Activated gamma-delta T cell (primary cell): ENCODE results near the gene RPP40.
"Not testable (repeated sequence)": the region's sequence is repeated elsewhere in the genome, so short reads cannot be mapped to it uniquely, and the experiment has no call there.

Experiments
- DNase-seq: peaks from one replicate; lab custom pipeline; 2025; lab: John Stamatoyannopoulos, UW
- total RNA-seq, 2 donors: gene quantifications; one replicate each; lab custom pipeline; 2026; lab: John Stamatoyannopoulos, UW

Gene RPP40, protein sequence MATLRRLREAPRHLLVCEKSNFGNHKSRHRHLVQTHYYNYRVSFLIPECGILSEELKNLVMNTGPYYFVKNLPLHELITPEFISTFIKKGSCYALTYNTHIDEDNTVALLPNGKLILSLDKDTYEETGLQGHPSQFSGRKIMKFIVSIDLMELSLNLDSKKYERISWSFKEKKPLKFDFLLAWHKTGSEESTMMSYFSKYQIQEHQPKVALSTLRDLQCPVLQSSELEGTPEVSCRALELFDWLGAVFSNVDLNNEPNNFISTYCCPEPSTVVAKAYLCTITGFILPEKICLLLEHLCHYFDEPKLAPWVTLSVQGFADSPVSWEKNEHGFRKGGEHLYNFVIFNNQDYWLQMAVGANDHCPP
- 2.8 to 4.0 reads per million in 2 donors for total RNA-seq

DNA sequence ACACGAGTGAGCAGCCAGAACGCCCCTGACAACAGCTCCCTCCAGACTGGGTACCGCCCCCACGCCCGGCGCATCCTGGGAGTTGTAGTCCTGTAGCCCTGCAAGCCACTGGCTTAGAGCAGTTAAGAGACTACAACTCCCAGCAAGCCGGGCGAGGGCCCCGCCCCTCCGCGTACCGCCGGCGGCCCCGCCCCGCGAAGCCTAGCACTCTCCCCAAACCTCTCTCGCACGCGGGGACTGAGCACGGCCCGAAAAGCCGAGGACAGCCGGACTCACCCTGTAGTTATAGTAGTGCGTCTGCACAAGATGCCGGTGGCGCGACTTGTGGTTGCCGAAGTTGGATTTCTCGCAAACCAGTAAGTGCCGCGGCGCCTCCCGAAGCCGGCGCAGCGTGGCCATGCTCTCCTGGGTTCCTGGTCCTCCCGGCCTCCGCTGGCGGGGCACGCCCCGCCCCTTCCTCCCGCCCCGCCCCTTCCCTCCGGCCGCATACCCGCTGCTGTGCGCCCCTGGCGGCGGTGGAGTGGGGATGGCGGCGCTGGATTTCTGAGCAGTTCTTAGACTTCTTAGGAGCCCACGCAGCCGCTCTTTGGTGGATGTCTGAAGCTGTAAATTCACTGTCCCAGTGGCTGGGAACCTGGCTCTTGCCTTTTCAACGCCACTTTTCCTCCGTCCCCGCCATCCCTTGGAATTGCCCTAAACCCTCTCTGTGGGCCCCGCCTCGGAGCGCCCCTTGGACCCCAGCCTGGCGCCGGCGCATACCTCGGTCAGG lies at the start of gene RPP40:
RPP40 (minus strand) TSS at position 434 of the 769 bp plus-strand sequence; CDS start at position 399, 35 bp downstream.
- peak; percentile 94 for DNase-seq

DNA sequence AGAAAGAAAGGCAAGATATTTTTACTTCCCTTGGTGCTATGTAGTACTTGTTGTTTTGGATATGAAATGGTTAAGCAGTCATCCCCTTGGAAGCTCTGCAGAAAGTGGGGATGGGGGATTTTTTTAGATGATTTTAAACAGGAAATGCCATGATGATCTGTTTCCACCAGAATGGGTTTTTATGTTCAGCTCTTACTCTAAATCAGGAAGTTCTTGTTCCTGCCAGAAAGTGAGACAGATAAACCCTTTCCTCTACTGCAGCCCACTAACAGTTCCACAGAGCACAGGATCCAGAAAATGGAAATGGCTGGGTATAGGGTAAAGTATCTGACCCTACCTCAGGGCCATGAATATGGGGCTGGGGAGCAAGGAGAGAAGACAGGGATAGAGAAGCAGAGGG lies 49.2 kb upstream of the RPP40 start:
- no peak for DNase-seq

DNA sequence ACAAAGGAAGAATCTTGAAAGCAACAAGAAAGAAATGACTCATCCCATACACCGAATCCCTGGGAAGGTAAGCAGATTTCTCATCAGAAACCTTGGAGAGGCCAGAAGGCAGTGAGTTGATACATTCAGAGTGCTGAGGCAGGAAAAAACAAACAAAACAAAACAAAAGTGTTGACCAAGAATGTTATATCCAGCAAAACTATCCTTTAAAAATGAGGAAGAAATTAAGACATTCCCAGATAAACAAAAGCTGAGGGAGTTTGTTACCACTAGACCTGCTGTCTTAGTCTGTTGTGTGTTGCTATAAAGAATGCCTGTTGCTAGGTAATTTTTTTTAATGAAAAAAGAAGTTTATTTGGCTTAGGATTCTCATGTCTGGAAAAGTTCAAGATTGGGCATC lies 47.6 kb upstream of the RPP40 start:
- no peak for DNase-seq

DNA sequence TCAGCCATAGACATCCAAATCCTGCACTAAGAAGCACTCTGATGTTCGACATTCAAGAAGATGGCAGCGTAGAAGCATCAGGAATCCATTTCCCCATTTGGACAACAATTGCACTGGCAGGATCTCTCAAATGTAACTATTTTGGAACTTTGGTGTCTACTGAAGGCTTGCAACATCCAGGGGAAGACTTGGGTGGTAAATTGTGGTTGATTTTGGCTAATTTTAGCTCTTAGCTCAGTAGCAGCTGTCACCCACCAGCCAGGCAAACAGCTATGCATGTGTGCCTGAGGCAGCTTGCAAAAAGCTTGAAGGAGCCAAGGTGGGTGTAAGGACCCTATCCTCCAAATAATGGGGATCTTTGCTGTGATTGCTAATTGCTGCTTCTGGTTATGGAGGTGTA lies 46.2 kb upstream of the RPP40 start:
- no peak for DNase-seq

DNA sequence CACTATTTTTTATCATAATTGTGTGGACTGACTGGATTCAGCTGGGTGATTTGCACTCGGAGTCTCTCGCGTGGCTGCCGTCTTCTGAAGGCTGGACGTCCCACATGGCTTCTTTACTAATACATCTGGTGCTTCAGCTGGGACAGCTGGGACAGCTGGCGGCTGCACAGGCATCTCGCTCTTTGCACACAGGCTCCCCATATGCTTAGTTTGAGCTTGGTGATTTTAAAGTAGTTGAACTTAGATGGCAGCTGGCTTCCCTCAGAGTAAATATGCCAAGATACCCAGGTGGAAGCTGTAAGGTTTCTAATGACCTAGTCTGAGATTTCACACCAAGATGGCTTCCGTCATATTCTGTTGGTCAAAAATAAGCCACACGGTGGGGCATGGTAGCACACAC lies 42.6 kb upstream of the RPP40 start:
- DNase-seq, result no peak

DNA sequence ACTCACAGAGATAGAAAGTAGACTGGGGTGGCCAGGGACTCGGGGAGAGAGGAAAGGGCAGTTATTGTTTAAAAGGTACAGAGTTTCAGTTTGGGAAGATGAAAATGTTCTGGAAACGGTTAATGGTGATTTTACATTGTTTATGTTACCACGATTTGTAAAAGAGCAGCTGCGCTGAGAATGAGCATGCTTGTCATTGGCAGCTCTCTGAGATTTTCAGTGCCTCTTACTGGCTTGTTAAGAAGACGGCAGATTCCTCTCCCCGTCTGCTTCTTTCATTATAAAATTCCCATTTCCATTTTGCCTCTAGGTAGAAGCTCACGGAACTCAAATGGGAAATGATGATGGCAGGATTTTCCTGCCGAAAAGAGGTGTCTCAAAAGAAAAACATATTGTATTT lies 41.6 kb upstream of the RPP40 start:
- no peak for DNase-seq

DNA sequence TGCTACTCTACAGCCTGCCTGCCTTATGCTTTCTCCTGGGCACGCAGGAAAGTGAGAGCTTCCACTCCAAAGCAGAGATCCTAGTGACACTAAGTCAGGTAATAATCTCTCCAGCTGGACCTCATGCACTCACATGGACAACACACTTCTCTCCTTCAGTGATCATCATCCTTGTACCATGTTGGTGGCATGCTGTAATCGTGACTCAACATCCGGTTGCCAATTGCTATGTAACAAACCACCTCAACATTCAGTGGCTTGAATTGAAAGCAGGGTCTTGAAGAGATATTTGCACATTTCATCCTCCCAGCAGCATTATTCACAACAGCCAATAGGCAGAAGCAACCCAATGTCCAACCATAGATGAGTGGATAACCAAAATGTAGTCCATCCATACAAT lies 41.0 kb upstream of the RPP40 start:
- DNase-seq, result no peak

DNA sequence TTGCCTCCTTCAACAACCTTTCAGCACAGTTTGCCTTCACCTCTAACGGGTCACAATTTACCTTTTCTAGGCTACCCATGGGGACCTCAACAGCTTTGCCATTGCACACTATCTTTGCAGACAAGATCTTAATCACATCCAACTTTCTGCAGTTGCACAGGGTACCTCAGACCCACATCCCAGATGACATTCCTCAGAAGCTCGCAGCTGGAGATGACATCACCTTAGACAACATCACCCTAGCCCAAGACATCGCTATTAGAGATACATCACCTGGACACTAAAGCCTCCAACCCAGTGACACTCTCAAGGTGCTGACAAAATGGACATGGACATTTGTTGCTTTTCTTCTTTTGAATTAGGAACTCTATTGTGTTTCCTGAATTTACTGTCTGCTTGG lies 38.6 kb upstream of the RPP40 start:
- DNase-seq, result no peak

DNA sequence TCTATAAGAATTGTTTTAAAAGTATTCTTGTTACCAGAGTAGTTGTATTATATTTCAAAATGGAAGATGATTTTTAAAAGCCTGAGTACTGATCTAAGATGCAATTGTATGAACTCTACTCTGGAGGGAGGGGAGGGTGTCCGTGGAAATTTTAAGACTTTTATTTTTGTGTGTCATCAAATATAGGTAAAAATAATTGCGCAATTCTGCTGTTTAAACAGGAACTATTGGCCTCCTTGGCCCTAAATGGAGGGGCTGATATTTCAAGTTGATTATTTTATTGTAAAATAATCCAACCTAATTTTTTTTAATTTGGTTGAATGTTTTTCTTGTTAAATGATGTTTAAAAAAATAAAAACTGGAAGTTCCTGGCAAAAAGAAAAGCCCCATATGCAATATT lies 38.1 kb upstream of the RPP40 start:
- no peak for DNase-seq

DNA sequence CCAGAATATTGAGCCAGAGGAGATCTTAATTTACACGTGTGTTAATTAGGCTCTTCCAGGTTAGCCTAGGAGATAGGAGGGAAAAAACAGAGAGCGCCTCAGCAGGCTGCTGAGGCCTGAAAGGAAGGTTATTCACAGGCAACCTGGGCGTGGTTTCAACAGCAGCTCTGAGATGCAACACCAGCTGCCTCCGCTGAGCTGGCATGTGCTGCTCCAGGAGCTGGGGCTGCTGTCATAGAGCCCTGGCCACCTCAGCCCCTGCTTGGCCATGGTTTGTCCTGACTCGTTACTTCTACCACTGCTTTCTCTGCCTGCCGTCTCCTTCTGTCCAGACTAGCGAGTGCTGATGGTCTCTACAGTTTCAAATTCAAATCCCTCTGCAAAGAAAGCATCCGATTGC lies 32.4 kb upstream of the RPP40 start:
- DNase-seq, result no peak

DNA sequence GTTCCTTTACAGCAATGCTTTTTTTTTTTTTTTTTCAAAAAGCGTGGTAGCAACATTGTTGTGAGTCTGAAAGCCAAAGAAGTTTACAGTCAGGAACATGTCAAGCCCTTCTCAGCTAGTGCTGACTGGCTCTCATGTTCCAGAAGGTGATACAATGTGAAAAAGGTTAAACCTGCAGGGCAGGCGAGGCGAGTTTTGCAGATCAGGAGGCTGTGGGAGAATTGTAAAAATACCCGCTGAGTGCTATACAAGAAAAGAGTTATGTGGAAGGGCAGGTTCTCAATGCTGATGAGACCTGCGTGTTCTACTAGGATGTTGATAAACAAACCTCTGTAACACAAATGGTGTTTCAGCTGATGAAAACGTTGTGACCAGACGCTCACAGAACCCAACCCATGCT lies 30.9 kb upstream of the RPP40 start:
- no peak for DNase-seq

DNA sequence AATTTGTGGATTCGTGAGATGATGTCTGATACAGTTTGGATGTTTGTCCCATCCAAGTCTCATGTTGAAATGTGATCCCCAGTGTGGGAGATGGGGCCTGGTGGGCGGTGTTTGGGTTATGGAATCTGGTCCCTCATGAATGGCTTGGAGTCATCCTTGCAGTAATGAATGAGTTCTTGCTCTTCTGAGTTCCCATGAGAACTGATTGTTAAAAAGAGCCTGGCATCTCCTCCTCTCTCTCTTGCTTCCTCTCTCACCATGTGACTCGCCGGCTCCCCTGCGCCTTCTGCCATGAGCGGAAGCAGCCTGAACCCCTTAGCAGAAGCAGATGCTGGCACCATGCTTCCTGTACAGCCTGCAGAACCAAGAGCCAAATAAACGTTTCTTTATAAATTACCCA lies 30.5 kb upstream of the RPP40 start:
- no peak for DNase-seq

DNA sequence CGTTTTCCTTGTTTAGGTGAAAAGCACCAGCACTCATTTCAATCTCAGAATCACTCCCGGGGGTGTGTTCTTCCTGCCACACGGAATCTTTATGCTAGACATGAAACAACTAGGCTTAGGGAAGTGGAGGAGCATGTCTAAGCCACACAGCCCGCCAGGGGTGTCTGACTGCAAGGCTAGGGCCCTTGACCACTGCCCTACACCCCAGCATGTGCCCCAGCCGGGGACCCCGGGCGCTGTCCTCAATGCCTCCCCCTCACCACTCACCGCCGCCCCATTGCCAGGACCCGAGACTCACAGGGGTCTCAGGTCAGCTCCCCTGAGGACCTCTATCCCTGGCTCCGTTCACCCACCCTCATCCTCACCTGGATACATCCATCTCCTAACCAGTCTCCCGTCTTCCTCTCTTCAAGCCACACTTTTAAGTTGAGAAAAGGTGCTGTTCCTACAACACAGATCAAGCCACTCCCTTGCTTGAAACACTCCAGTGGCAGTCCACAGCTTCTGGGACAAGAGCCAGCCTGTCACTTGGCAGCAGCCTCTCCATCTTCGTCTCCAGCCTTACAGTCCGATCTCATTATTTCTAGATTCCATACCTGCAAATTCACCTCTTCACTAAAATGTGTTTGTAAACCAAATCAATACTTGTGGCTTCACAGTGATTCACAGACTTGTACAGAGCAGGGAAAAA lies 29.5 kb upstream of the RPP40 start:
- not testable (repeated sequence) for DNase-seq

DNA sequence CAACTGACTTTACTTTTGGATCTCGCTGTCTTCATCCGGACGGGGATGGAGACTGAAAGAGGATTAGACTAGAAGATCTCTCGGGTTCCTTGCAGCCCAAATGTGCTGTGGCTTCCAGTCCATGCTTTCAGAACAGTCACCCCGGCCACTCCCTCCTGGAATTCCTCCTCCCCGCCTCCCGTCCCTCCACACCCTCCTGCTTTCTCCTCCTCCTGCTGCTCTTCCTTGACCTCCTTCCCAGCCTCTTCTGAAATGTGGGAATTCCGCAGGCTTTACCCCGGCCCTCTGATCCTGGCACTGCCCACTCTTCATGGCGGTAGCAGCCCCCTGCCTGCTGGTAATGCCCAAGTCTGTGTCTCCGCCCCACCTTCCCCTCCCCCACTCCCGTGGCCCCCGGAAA lies 28.9 kb upstream of the RPP40 start:
- DNase-seq, result not testable (repeated sequence)

DNA sequence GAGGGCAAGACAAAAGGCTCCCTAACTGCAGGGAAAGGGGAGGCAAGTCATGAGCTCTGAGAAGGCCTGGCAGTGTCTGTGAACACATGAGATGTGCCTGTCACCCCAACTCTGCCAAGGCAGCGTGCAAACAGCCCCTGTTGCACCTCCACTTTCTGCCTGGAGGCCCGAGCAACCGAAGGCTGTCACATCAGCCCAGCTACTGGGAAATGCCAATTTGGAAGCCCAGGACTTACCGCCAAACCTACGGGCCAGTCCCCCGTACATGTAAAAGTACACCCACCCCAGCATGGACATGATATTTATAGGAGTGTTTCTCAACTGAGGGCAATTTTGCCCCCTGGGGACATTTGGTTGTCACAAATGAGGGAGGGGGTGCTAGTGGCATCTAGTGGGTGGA lies 27.3 kb upstream of the RPP40 start:
- no peak for DNase-seq

DNA sequence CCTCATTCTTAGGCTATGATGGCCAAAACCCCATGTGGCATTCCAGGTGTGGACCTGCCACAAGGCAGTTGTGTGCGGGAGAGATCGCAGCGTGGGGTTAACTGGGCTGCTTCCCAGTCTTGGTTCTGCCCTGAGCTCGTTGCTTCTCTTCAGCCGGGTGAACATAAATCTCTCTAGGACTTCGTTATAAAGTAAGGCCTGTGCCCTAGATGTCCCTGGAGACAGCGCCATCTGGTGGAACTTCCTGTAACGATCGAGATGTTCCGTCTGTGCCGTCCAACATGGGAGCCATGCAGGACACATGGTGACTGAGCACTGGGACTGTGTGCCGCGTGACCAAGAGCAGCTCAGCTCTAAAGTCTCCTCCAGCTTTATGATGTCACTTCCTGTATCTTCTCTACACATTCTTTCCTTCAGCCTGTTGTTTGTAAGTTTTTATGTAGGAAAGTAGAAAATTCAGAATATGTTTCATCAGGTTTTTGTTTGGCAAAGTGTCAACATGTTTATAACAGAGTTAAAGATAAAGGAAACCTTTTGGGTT lies 26.8 kb upstream of the RPP40 start:
- no peak for DNase-seq

DNA sequence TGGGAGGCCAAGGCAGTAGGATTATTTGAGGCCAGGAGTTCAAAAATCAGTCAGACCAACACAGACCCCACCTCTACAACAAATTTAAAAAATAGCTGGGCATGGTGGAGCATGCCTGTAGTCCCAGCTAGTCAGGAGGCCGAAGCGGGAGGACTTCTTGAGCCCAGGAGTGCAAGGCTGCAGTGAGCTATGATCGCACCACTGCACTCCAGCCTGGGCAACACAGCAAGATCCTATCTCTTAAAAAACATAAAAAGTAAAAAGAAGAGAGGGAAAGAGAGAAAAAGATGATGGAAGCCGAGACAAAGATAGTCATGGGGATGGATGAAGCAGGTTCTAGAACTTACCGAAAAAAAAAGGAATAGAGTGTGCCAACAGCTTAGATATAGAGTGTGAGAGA lies 25.8 kb upstream of the RPP40 start:
- no peak for DNase-seq

DNA sequence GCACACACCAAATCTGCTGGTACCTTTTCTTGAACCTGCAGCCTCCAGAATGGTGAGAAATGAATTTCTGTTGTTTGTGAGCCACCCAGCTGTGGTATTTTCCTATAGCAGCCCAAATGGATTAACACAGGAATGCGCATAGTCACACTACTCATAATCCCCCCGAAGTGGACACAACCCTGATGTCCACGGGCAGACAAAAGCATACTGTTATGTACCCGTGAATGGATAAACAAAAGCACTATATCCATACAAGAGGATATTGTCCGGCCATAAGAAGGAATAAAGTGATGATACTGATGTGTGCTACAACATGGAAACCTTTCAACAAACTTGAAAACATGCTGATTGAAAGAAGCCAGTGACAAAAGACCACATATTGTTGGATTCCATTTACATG lies 25.1 kb upstream of the RPP40 start:
- DNase-seq, result no peak

DNA sequence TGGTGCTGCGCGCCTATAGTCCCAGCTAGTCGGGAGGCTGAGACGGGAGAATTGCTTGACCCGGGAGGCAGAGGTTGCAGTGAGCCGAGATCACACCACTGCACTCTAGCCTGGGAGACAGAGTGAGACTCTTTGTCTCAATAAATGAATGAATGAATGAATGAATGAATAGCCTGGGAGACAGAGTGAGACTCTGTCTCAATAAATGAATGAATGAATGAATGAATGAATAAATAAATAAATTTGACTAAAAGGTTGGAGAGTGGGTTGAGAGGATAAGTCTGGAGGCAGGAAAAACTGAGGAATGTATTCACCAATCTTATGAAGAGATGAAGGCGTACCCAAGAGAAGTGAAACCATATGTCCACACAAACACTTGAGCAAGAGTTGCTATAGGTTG lies 24.5 kb upstream of the RPP40 start:
- DNase-seq, result no peak

DNA sequence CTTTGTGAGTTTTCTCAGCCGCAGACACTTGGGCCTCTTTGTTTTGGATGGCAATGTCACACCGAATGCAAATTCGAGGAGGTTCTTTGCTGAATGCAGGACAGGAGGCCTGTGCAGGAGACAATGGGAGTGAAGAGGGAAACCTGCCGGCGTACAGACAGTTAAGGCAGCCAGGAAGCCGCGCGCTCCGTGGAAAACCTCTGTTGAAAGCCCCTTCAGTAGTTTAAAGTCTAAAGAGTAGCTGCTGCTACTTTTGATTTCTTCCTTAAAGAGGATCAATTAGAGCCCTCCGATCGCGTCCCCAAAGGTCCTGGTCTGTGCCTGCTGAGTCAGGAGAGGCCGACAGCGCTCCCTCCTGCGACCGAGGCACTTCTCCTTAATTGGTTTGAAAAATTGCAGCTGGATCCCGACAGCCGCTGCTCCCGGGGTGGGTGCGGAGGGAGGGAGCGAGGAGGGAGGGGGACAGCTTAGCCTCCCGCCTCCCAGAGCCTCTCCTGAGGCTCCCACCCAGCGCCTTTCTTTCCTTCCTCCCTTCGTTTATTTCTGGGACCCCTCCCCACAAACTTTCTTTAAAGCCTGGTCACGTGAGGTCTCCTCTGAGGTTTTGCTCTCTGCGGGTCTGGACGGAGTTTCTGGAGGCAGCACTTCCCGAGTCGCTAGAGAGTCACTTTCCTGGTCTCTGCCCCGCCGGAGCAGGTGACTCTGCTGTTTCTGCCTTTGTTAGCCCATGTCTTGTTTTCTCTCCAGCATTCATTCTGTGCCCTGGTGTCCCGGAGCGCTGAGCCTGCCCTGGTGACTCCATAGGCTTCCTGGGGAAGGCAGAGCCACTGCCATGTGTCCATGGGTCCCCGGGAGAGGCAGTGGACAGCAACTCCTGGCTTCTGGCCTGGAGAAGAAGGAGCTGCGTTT lies 22.3 kb upstream of the RPP40 start:
- DNase-seq, result no peak

DNA sequence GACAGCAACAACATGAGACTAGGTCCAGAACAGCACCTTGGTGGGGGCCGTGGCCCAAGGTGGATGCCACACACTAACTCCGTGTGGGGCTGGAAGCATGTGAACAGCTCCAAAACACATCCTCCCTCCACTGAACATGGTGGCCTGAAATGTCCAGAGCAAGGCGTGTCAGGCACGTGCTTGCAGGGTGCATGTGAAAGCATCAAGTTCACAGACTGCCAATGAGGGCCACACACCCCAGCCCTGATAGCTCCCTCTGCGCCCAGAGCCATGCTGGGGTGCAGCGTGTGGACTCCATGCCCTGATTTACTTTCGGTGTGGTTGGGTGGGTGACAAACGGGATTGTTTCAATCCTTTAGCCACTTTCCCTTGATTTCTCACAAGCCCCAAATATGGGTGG lies 20.1 kb upstream of the RPP40 start:
- no peak for DNase-seq

DNA sequence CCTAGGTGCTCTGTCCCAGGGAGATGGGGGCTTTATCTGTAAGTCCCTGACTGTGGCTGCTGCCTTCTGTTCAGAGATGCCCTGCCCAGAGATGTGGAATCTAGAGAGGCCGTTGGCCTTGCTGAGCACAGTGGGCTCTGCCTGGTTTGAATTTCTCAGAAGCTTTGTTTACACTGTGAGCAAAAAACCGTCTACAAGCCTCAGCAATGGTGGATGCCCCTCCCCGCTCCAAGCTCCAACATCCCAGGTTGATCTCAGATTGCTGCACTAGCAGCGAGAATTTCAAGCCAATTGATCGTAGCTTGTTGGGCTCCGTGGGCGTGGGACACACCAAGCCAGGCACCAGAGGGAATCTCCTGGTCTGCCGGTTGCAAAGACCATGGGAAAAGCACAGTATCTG lies 16.3 kb upstream of the RPP40 start:
- no peak for DNase-seq
